Prostate gland (tissue), 2 donors: ENCODE results near the gene MAN2A2. TPM values are rescaled to one million over a fixed set of nuclear protein-coding genes. Genes with fewer than 3 reads are reported as not detected.
"Not testable (repeated sequence)": the region's sequence is repeated elsewhere in the genome, so short reads cannot be mapped to it uniquely, and the experiment has no call there.

Source experiments
- DNase-seq: peaks from one replicate; pipeline ENCODE4 v3.0.0-alpha.2; 2019; ENCODE audit warnings: low spot score
- H3K27ac ChIP-seq, 2 donors: fragments of 200-600 bp; sonication (generic); 2 replicates each; pipeline ENCODE4 v1.5.1; 2017 to 2019
- H3K27me3 ChIP-seq: fragments of 200-600 bp; sonication (generic); replicated peaks from 2 replicates; pipeline ENCODE4 v1.5.1; 2019; ENCODE audit not compliant: insufficient read depth
- H3K36me3 ChIP-seq, 2 donors: fragments of 200-600 bp; sonication (generic); 1 replicate in 1 of 2; 2 replicates in 1 of 2; pipeline versions ENCODE4 v1.5.1 to v1.8.1; 2017 to 2019
- H3K4me1 ChIP-seq: fragments of 200-600 bp; sonication (generic); replicated peaks from 2 replicates; pipeline ENCODE4 v1.5.1; 2019
- H3K4me3 ChIP-seq, 2 donors: fragments of 200-600 bp; sonication (generic); 2 replicates each; pipeline ENCODE4 v1.5.1; 2017 to 2019
- H3K9me3 ChIP-seq: fragments of 200-600 bp; sonication (generic); 2 replicates; pipeline ENCODE4 v1.5.1; 2017
- POLR2A ChIP-seq: fragments of 450-650 bp; IDR thresholded peaks from one replicate; pipeline ENCODE4 v1.6.1; 2016; ENCODE audit warnings: antibody characterized with exemption, mild to moderate bottlenecking
- POLR2AphosphoS5 ChIP-seq: sonication (generic); formaldehyde crosslinking; IDR thresholded peaks from one replicate; pipeline ENCODE4 v1.6.1; 2017; ENCODE audit warnings: antibody characterized with exemption
- WGBS: methylation state at CpG from one replicate; pipeline ENCODE4 v1.1.5; 2018; 5-methylcytosine and 5-hydroxymethylcytosine counted together
- intact Hi-C: fragments of 100-400 bp; cut with DNase I; formaldehyde crosslinking; loops from one replicate; pipeline ENCODE4 v1.14.2; 2022
- total RNA-seq, 2 donors: library from RNA; depleted of rRNA; stranded (reverse); fragments of >200 nt; gene quantifications; one replicate each; pipeline ENCODE4 v1.1.0, GENCODE V29; 2016
- TF ChIP-seq, protein P1 (sequence below), 4 experiments: fragments of 200-600 bp in 2 of 4; fragments of 450-650 bp in 2 of 4; sonication (generic) in 2 of 4; IDR thresholded peaks; 1 replicate in 3 of 4; 2 replicates in 1 of 4; pipeline ENCODE4 v1.5.1; 2016 to 2019; ENCODE audit warnings: antibody characterized with exemption in 4 of 4, mild to moderate bottlenecking in 2 of 4, moderate library complexity in 2 of 4

The MAN2A2 gene
- total RNA-seq, 2 donors from 2014 or later, result 46.6 to 113 TPM

DNA sequence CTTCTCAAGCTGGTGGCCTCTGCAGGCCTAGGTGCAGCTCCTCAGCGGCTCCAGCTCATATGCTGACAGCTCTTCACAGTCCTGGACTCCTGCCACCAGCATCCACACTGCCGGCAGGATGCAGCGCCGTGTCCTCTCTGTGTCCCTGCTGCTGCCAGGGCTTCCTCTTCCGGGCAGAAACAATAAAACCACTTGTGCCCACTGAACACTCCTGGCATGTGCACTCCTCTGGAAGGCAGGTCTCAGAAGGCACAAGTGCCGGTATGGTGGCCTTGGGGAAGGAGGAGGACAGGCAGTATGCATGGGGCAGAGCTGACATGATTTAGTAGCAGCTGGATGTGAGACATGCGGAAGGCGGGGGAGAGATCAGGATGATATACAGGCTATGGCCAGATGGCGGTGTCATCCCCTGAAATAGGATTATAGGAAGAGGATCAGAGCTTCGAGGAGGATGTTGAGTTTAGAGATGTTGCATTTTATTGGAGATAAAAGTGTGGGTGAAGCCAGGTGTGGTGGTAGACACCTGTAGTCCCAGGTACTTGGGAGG is 7.5 kb upstream of the MAN2A2 start:
- no peaks in the 10 kb centered on the region for H3K4me1 ChIP-seq
- H3K36me3 ChIP-seq, result peaks cover 7 to 23% of the 10 kb centered on the region in 2 donors
- TF ChIP-seq POLR2A (no peak), POLR2AphosphoS5 (no peak)
- TF ChIP-seq, protein P1, sequence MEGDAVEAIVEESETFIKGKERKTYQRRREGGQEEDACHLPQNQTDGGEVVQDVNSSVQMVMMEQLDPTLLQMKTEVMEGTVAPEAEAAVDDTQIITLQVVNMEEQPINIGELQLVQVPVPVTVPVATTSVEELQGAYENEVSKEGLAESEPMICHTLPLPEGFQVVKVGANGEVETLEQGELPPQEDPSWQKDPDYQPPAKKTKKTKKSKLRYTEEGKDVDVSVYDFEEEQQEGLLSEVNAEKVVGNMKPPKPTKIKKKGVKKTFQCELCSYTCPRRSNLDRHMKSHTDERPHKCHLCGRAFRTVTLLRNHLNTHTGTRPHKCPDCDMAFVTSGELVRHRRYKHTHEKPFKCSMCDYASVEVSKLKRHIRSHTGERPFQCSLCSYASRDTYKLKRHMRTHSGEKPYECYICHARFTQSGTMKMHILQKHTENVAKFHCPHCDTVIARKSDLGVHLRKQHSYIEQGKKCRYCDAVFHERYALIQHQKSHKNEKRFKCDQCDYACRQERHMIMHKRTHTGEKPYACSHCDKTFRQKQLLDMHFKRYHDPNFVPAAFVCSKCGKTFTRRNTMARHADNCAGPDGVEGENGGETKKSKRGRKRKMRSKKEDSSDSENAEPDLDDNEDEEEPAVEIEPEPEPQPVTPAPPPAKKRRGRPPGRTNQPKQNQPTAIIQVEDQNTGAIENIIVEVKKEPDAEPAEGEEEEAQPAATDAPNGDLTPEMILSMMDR (IDR thresholded peaks at IDR 0.05), result no peak
- no peaks in the 10 kb centered on the region for H3K27me3 ChIP-seq
- H3K9me3 ChIP-seq, result no peaks in the 10 kb centered on the region
- DNase-seq, result no peak
- intact Hi-C loops, result no loop called here
- no peak overlapping the region for H3K4me3 ChIP-seq
- WGBS, result 63% methylated on average over 9 of the region's 10 CpGs
- H3K27ac ChIP-seq, result no peak overlapping the region

DNA sequence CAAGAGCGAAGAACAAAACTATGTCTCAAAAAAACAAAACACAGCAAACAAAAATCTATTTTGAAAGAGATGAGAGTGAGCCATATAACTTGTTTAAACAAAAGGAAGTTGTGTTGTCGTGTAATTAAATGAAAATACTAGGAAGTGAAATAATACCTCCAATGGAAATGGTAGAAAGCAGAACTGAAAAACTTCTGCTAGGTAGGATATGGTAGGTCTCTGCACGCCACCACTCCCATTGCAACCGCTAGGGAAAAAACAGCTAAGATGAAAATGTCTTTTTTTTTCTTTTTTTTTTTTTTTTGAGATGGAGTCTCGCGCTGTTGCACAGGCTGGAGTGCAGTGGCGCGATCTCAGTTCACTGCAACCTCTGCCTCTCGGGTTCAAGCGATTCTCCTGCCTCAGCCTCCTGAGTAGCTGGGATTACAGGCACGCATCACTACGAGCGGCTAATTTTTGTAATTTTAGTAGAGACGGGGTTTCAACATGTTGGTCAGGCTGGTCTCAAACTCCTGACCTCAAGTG is 5.9 kb upstream of the MAN2A2 start:
- peaks cover 0 to 15% of the 10 kb centered on the region in 2 donors for H3K36me3 ChIP-seq
- H3K4me1 ChIP-seq, DNase-seq, intact Hi-C loops, H3K27me3 ChIP-seq, H3K27ac ChIP-seq, H3K9me3 ChIP-seq, H3K4me3 ChIP-seq: not testable (repeated sequence)
- 90% methylated on average over 14 of the region's 14 CpGs for WGBS

- no peaks in the 10 kb centered on the region for H3K36me3 ChIP-seq
- no peaks in the 10 kb centered on the region for H3K27me3 ChIP-seq
- H3K4me1 ChIP-seq, result peaks cover 9% of the 10 kb centered on the region
- DNase-seq, result no peak
- peak overlapping the region; percentile 87 to 93 for H3K27ac ChIP-seq
- H3K4me3 ChIP-seq, result peak overlapping the region in 1 of 2 donors; percentile 66
- no peaks in the 10 kb centered on the region for H3K9me3 ChIP-seq
- 58% methylated on average over 14 of the region's 14 CpGs for WGBS
- intact Hi-C loops, result loop anchor here (2.0 kb wide), 1 partner anchor 31 kb away; the partner anchor contains the start of gene HDDC3
- TF ChIP-seq POLR2A, result no peak
- TF ChIP-seq, protein P1 (IDR thresholded peaks at IDR 0.05), result no peak
- TF ChIP-seq POLR2AphosphoS5, result no peak
Observed at GRCh38 chr15:90901175-90902039, 1.7 kb upstream of the MAN2A2 start.

DNA sequence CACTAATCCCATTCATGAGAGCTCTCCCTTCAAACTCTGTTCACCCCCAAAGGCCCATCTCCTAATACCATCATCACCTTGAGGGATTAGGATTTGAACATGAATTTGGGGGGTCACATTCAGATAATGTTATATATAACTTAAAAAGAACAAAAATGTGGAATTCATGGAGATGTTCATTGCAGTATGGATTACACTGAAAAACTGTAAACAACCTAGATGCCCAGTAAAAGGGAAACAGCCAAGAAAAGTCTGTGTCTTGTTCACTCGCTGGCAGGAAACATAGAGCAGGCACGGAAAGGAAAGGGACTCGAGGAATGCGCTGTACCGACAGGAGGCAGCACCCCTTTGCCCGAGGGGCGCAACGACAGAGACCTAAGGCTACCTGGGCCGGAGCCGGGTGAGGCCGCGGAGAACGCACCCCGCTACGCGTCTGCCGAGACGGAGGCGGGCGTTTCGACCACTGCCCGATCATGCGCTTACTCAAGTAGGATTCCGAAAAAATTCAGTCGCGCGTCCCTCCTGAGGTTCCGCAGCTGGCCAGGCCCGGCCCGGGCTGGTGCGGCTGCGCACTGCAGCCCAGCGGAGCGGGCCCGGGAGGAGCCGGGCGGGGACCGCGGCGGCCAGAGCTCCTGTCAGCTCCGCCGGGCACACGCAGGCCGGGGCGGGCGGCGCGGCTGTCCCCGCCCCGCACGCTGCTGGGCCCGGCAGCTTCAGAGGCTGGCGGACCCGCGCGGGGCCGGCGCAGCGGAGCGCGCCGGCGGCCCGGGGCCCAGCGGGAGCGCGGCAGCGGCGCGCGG is 862 bp upstream of the MAN2A2 start:
- TF ChIP-seq POLR2A, result peak; percentile 49
- peak; percentile 47 for TF ChIP-seq POLR2AphosphoS5
- TF ChIP-seq, protein P1 (IDR thresholded peaks at IDR 0.05), result peak; percentile 57 to 88 (median 76)
- Histone ChIP-seq H3K27ac (peak overlapping the region; percentile 87 to 93), H3K27me3 (no peaks in the 10 kb centered on the region), H3K4me3 (peak overlapping the region; percentile 66 to 71), H3K9me3 (no peaks in the 10 kb centered on the region), H3K4me1 (peaks cover 9% of the 10 kb centered on the region), H3K36me3 (peaks cover 5 to 7% of the 10 kb centered on the region in 2 donors)
- WGBS, result 0% methylated on average over 23 of the region's 71 CpGs
- intact Hi-C loops, result loop anchor here (2.0 kb wide), 1 partner anchor 31 kb away; the partner anchor contains the start of gene HDDC3
- peak; percentile 79 for DNase-seq
